RWPE2 (cell line): Measurements from ENCODE around the gene CNTN4.

Experiments used
- ATAC-seq: fragments of 200-7000 bp; cut with Tn5 transposase; 3 replicates; pipeline ENCODE4 v1.9.1; 2021; ENCODE audit warnings: low read depth
- DNase-seq: peaks from one replicate; pipeline ENCODE4 v3.0.0-alpha.2; 2020; ENCODE audit warnings: low spot score
- H3K27ac ChIP-seq: fragments of 450-650 bp; 2 replicates; pipeline ENCODE4 v1.5.1; 2017; ENCODE audit warnings: mild to moderate bottlenecking; ENCODE audit not compliant: poor library complexity, severe bottlenecking
- H3K27me3 ChIP-seq: fragments of 250-450 bp; sonication (Bioruptor Pico); 2 replicates; pipeline ENCODE4 v1.5.1; 2021; ENCODE audit warnings: mild to moderate bottlenecking, moderate library complexity; ENCODE audit not compliant: insufficient read depth, poor library complexity, severe bottlenecking
- H3K36me3 ChIP-seq: fragments of 250-450 bp; sonication (Bioruptor Pico); 2 replicates; pipeline ENCODE4 v1.5.1; 2020; ENCODE audit warnings: low read depth, mild to moderate bottlenecking, moderate library complexity
- H3K4me1 ChIP-seq: fragments of 250-450 bp; sonication (Bioruptor Pico); 2 replicates; pipeline ENCODE4 v1.5.1; 2021; ENCODE audit warnings: mild to moderate bottlenecking, moderate library complexity; ENCODE audit not compliant: insufficient read depth, poor library complexity, severe bottlenecking
- H3K4me3 ChIP-seq: fragments of 250-450 bp; sonication (Bioruptor Pico); 2 replicates; pipeline ENCODE4 v1.5.1; 2021; ENCODE audit warnings: mild to moderate bottlenecking, moderate library complexity; ENCODE audit not compliant: severe bottlenecking
- H3K9me3 ChIP-seq: fragments of 250-450 bp; sonication (Bioruptor Pico); 2 replicates; pipeline ENCODE4 v1.5.1; 2021; ENCODE audit warnings: mild to moderate bottlenecking, moderate library complexity; ENCODE audit not compliant: severe bottlenecking
- TF ChIP-seq, protein P1 (sequence below): fragments of 450-650 bp; IDR thresholded peaks from one replicate; pipeline ENCODE4 v1.5.1; 2017; ENCODE audit warnings: mild to moderate bottlenecking, moderate library complexity; ENCODE audit not compliant: poor library complexity, severe bottlenecking

CNTN4 gene

DNA sequence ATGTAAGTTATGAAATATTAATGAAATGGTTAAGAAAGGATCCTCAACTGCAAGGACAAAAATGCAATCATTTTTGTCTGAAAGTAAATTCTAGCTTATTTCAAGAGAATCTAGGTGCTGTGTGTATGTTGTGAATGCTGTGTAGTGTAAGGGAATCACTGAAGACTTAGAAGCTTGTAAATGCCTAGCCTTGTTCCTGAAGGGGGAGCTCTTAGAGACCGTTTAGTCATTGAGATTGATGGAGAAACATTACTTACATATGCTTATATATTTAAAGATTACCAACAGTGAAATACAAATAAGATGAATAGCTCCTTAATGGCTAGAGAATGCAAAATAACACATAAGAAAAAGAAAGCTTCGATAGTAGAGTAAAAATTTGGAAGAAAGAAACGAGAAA lies 67.9 kb downstream of the CNTN4 start:
- Histone ChIP-seq H3K27ac (no peak overlapping the region), H3K4me3 (no peak overlapping the region), H3K27me3 (no peaks in the 10 kb centered on the region), H3K36me3 (no peaks in the 10 kb centered on the region), H3K4me1 (no peaks in the 10 kb centered on the region), H3K9me3 (peaks cover 9% of the 10 kb centered on the region)
- DNase-seq (no peak), ATAC-seq (no peak)
- TF ChIP-seq, protein P1, sequence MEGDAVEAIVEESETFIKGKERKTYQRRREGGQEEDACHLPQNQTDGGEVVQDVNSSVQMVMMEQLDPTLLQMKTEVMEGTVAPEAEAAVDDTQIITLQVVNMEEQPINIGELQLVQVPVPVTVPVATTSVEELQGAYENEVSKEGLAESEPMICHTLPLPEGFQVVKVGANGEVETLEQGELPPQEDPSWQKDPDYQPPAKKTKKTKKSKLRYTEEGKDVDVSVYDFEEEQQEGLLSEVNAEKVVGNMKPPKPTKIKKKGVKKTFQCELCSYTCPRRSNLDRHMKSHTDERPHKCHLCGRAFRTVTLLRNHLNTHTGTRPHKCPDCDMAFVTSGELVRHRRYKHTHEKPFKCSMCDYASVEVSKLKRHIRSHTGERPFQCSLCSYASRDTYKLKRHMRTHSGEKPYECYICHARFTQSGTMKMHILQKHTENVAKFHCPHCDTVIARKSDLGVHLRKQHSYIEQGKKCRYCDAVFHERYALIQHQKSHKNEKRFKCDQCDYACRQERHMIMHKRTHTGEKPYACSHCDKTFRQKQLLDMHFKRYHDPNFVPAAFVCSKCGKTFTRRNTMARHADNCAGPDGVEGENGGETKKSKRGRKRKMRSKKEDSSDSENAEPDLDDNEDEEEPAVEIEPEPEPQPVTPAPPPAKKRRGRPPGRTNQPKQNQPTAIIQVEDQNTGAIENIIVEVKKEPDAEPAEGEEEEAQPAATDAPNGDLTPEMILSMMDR: peak; percentile 13

DNA sequence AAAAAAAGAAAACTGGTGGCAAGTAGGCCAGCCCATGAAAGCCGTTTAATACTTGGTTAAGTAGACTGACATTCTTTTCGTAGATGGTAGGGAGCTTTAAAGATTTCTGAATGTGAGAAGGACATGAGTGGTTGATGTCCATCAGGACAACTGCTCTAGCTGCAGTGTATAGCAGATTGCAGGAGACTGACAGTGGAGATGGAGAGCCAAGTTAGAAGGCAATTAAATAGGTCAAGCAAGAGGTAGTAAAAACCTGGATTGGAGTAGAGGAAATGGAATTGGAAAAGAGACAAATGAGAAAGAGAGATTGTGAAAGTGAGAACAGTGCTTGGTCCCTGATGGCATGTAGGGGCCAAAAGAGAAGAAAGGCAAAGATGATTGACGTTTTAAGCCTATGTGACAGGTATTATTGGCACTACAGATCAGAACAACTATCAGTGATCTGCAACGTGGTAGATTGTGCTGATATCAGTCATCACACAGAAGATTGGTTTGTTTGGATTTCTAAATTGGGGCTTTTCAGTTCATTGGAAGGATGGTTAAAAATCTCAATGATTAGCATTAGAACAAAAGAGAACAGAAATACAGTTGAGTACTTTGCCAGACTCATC lies 74.0 kb downstream of the CNTN4 start:
- TF ChIP-seq, protein P1: no peak
- no peak for ATAC-seq
- no peak for DNase-seq
- Histone ChIP-seq H3K36me3 (no peaks in the 10 kb centered on the region), H3K4me3 (no peak overlapping the region), H3K4me1 (no peaks in the 10 kb centered on the region), H3K27me3 (no peaks in the 10 kb centered on the region), H3K27ac (no peak overlapping the region), H3K9me3 (no peaks in the 10 kb centered on the region)

DNA sequence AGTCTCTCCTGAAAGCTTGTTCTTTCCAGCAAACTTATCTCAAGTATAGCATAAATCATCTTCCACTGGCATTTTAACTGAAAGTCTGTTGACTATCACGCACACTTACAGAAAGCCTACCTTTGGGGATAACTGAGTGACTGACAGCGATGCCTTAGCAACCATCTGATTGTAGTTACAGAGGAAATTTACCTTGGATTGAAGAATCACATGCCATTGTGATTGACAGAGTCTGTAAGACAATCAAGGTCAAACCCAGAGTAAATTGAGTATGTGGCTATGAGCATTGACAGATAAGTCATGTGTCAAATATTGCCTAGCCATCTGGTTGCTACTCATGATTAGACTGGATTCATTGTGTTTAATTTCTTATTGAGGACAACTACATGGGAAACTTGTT lies 82.0 kb downstream of the CNTN4 start:
- DNase-seq: no peak
- Histone ChIP-seq H3K4me1 (no peaks in the 10 kb centered on the region), H3K4me3 (no peak overlapping the region), H3K27me3 (no peaks in the 10 kb centered on the region), H3K9me3 (no peaks in the 10 kb centered on the region), H3K27ac (no peak overlapping the region), H3K36me3 (no peaks in the 10 kb centered on the region)
- ATAC-seq: no peak
- TF ChIP-seq, protein P1: no peak

GRCh38 chr3:2198776-2199279 lies 100.2 kb downstream of the CNTN4 start:
- TF ChIP-seq, protein P1: no peak
- H3K27me3 ChIP-seq: no peaks in the 10 kb centered on the region
- no peaks in the 10 kb centered on the region for H3K9me3 ChIP-seq

GRCh38 chr3:2204054-2204453 lies 105.4 kb downstream of the CNTN4 start:
- Histone ChIP-seq H3K27me3 (no peaks in the 10 kb centered on the region), H3K4me3 (no peak overlapping the region), H3K36me3 (no peaks in the 10 kb centered on the region), H3K27ac (no peak overlapping the region), H3K4me1 (no peaks in the 10 kb centered on the region), H3K9me3 (no peaks in the 10 kb centered on the region)
- no peak for ATAC-seq
- TF ChIP-seq, protein P1: no peak
- DNase-seq: no peak

More at GRCh38 chr3:2198776-2199279, 100.2 kb downstream of the CNTN4 start:
- Histone ChIP-seq H3K27ac (no peak overlapping the region), H3K4me1 (no peaks in the 10 kb centered on the region), H3K4me3 (no peak overlapping the region), H3K36me3 (no peaks in the 10 kb centered on the region)
- no peak for ATAC-seq
- no peak for DNase-seq
